Progenitor cell of endocrine pancreas (in vitro differentiated cells): Measurements from ENCODE around the gene METAP1. TPM values are rescaled to one million over a fixed set of nuclear protein-coding genes. Genes with fewer than 3 reads are reported as not detected.
A peak's percentile ranks its signal among the peaks of the same experiment; 100 is the strongest.

Source experiments
- DNase-seq: peaks from one replicate; pipeline ENCODE4 v3.0.0; 2021; ENCODE audit warnings: low spot score; ENCODE audit not compliant: unreplicated experiment
- H3K27ac Mint-ChIP-seq: 2 replicates; pipeline ENCODE4 v1.8.0; 2021; ENCODE audit warnings: mild to moderate bottlenecking, moderate library complexity, mixed read lengths
- H3K27me3 Mint-ChIP-seq: 2 replicates; pipeline ENCODE4 v1.8.0; 2021; ENCODE audit warnings: mixed read lengths
- H3K36me3 Mint-ChIP-seq: 2 replicates; pipeline ENCODE4 v1.8.0; 2022; ENCODE audit warnings: mixed read lengths; ENCODE audit not compliant: insufficient read depth
- H3K4me1 Mint-ChIP-seq: 2 replicates; pipeline ENCODE4 v1.8.0; 2021; ENCODE audit warnings: low read depth, mixed read lengths
- H3K4me3 Mint-ChIP-seq: 2 replicates; pipeline ENCODE4 v1.8.0; 2021; ENCODE audit warnings: low read depth, mild to moderate bottlenecking, moderate library complexity, mixed read lengths
- H3K9me3 Mint-ChIP-seq: 2 replicates; pipeline ENCODE4 v1.8.0; 2021; ENCODE audit warnings: low read depth, mixed read lengths
- total RNA-seq: library from RNA; stranded (reverse); gene quantifications from 2 replicates; pipeline ENCODE4 v1.2.1, GENCODE V29; 2021
- TF ChIP-seq, protein P1 (sequence below): fragments of 200-600 bp; sonication (generic); IDR thresholded peaks from one replicate; pipeline ENCODE4 v1.5.0; 2021; ENCODE audit warnings: antibody characterized with exemption, mild to moderate bottlenecking; ENCODE audit not compliant: unreplicated experiment

METAP1 gene
- total RNA-seq, 1 donor from 2014 or later, result 49.1 TPM

DNA sequence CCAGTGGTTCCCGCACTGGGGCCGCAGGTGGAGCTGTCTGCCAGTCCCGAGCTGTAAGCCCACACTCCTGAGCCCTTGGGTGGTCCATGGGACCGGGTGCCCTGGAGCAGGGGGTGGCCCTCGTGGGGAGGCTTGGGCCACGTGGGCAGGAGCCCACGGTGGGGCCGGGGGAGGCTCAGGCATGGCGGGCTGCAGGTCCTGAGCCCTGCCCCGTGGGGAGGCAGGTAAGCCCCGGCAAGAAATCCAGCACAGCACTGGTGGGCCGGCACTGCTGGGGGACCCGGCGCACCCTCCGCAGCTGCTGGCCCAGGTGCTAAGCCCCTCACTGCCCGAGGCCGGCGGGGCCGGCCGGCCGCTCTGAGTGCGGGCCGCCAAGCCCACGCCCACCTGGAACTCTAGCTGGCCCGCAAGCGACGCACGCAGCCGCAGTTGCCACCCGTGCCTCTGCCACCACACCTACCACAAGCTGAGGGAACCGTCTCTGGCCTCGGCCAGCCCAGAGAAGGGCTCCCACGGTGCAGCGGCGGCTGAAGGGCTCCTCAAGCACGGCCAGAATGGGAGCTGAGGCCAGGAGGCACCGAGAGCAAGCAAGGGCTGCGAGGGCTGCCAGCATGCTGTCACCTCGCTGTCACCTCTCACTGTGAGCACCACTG, 2.0 kb upstream of the METAP1 start:
- no peaks in the 10 kb centered on the region for H3K27me3 Mint-ChIP-seq
- H3K4me1 Mint-ChIP-seq, result peaks cover 19% of the 10 kb centered on the region
- H3K27ac Mint-ChIP-seq, result no peak overlapping the region
- no peak for DNase-seq
- H3K4me3 Mint-ChIP-seq, result no peak overlapping the region
- no peaks in the 10 kb centered on the region for H3K9me3 Mint-ChIP-seq
- TF ChIP-seq, protein P1, sequence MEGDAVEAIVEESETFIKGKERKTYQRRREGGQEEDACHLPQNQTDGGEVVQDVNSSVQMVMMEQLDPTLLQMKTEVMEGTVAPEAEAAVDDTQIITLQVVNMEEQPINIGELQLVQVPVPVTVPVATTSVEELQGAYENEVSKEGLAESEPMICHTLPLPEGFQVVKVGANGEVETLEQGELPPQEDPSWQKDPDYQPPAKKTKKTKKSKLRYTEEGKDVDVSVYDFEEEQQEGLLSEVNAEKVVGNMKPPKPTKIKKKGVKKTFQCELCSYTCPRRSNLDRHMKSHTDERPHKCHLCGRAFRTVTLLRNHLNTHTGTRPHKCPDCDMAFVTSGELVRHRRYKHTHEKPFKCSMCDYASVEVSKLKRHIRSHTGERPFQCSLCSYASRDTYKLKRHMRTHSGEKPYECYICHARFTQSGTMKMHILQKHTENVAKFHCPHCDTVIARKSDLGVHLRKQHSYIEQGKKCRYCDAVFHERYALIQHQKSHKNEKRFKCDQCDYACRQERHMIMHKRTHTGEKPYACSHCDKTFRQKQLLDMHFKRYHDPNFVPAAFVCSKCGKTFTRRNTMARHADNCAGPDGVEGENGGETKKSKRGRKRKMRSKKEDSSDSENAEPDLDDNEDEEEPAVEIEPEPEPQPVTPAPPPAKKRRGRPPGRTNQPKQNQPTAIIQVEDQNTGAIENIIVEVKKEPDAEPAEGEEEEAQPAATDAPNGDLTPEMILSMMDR, result no peak
- no peaks in the 10 kb centered on the region for H3K36me3 Mint-ChIP-seq

DNA sequence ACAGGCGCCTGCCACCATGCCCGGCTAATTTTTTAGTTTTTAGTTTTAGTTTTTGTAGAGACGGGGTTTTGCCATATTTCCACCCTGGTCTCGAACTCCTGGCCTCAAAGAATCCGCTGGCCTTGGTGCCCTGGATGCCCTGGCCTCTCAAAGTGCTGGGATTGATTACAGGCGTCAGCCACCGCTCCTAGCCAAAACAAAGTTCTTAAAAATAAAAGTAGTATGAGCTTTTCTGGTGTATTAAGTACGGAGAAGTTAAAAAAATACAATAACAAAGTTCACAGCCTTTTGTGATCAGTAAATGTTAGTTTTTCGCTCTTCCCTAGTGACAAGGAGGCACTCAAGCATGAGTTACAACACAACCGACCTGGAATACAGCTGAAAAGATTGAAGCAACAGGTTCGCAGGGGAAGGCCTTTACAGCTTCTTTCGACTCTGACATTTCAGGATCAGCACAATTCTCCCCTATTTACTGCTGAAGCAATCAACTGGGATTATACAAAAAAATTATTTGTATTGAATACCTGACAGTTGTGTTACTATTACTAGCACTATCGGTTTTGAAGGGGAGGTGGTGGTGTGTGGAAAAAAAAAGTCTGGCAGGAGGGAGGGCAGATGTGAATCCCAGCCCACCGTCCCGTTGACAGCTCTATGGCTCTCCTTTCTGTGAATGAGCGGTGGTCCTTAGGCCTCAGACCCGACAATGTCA, 893 bp upstream of the METAP1 start:
- Mint-ChIP-seq H3K9me3 (no peaks in the 10 kb centered on the region), H3K36me3 (no peaks in the 10 kb centered on the region), H3K27ac (peak overlapping the region; percentile 94), H3K4me3 (peak overlapping the region; percentile 86), H3K4me1 (peaks cover 20% of the 10 kb centered on the region), H3K27me3 (no peaks in the 10 kb centered on the region)
- no peak for DNase-seq
- TF ChIP-seq, protein P1, result no peak

DNA sequence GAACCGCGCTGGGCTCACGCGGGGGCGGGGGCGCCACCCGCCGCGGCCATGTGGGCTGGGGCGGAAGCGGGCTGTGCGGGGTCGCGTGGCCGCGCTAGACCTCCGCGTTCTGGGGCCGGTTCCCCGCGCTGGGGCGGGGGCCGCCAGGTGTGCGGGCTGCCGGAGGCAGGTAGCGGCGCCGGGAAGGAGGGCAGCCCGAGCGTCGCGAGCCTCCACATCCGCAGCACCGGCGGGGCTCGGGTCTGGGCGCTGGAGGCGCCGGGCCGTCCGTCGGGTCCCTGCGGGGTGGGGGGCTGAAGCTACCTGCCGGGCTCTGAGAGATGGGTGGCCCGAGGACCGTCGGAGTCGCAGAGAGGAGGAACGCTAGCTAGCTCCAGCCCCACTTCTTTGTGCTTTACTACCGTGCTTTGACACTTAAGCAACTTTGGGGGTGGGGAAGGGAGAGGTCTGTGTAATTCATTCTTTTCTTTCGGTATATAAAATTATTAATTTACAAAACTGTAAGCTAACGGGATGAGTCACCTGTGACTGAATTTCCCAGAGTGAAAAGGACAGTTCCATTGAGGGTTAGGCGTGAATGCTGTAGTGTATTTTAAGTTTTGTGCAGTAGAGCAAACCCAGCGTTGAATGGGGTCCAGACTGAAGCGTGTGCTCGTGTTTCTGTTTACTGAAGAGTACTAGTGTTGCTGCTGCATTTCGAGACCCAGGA, 689 bp downstream of the METAP1 start:
- H3K27me3 Mint-ChIP-seq, result no peaks in the 10 kb centered on the region
- H3K27ac Mint-ChIP-seq, result peak overlapping the region; percentile 76
- no peak for DNase-seq
- peaks cover 27% of the 10 kb centered on the region for H3K4me1 Mint-ChIP-seq
- H3K36me3 Mint-ChIP-seq, result no peaks in the 10 kb centered on the region
- TF ChIP-seq, protein P1, result no peak
- no peaks in the 10 kb centered on the region for H3K9me3 Mint-ChIP-seq
- H3K4me3 Mint-ChIP-seq, result peak overlapping the region; percentile 74

DNA sequence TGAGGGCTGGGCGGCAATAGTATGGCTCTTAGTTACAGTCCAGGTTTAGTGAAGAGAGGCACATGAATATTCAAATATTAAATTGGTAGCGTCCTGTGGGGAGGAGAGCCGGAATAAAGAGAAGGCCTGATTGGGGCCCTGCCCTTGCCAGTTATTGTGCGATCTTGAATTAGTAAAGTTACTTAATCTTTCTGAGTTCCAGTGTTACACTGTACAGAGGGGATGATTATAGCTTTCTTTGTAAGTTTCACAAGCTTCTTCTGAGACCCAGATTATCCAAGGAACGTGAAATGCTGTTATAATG, 1.2 kb downstream of the METAP1 start:
- DNase-seq, result no peak
- H3K27me3 Mint-ChIP-seq, result no peaks in the 10 kb centered on the region
- TF ChIP-seq, protein P1, result no peak
- H3K4me1 Mint-ChIP-seq, result peaks cover 27% of the 10 kb centered on the region
- peak overlapping the region; percentile 74 for H3K4me3 Mint-ChIP-seq
- peak overlapping the region; percentile 76 for H3K27ac Mint-ChIP-seq
- no peaks in the 10 kb centered on the region for H3K36me3 Mint-ChIP-seq
- H3K9me3 Mint-ChIP-seq, result no peaks in the 10 kb centered on the region

GRCh38 chr4:98997166-98997565, 1.6 kb downstream of the METAP1 start:
- H3K27me3 Mint-ChIP-seq, result no peaks in the 10 kb centered on the region
- H3K36me3 Mint-ChIP-seq, result no peaks in the 10 kb centered on the region
- TF ChIP-seq, protein P1, result no peak
- no peak overlapping the region for H3K27ac Mint-ChIP-seq
- DNase-seq, result no peak
- H3K4me3 Mint-ChIP-seq, result peak overlapping the region; percentile 63
- H3K4me1 Mint-ChIP-seq, result peaks cover 27% of the 10 kb centered on the region
- no peaks in the 10 kb centered on the region for H3K9me3 Mint-ChIP-seq
